K562 (cell line): ENCODE results near the gene BAIAP2. TPM values are rescaled to one million over a fixed set of nuclear protein-coding genes. Genes with fewer than 3 reads are reported as not detected.
A peak's percentile ranks its signal among the peaks of the same experiment; 100 is the strongest.

Experiments
- ATAC-seq: fragments of 200-7000 bp; cut with Tn5 transposase; 3 replicates; pipeline ENCODE4 v1.9.1; 2020; ENCODE audit warnings: moderate library complexity
- BruUV-seq: library from RNA; stranded (reverse); fragments of 400-500 nt; replicated peaks from 2 replicates; lab custom pipeline; 2021; lab: Mats Ljungman, UMichigan
- CTCF ChIA-PET: fragments of 300-600 bp; formaldehyde crosslinking; extraction: SDS; loops from one replicate; lab custom pipeline; 2021; ENCODE audit warnings: low intra/inter-chr PET ratio; lab: Yijun Ruan, JAX
- POLR2A ChIA-PET: fragments of 300-600, 350-650 bp; sonication (Branson Sonifier 250); formaldehyde crosslinking; extraction: SDS; loops from one replicate; lab custom pipeline; 2021; ENCODE audit warnings: antibody characterized with exemption, inconsistent platforms; lab: Yijun Ruan, JAX
- DNase-seq, 4 experiments: peaks; one replicate each; pipeline versions ENCODE4 v3.0.0 to v3.0.0-alpha.2; 2011 to 2018; ENCODE audit warnings: low spot score in 3 of 4, mixed read lengths in 3 of 4; ENCODE audit errors: extremely low read depth in 1 of 4
- FAIRE-seq: peaks from 2 replicates; lab custom pipeline; 2011; peaks lifted over from hg19 to GRCh38; lab: Jason Lieb, UNC
- H2AFZ ChIP-seq: 2 replicates; pipeline ENCODE4 v1.6.0; 2011; ENCODE audit warnings: low read depth, low read length, control low read depth, inconsistent platforms
- H3K27ac ChIP-seq: fragments of 200-600 bp; 3 replicates; pipeline ENCODE4 v1.8.0; 2011; ENCODE audit warnings: low read depth, mild to moderate bottlenecking, control low read depth, inconsistent platforms, low read length, moderate library complexity, mixed read lengths; ENCODE audit errors: extremely low read depth
- H3K27me3 ChIP-seq, 2 experiments: fragments of 300-600 bp in 1 of 2; 2 replicates in 1 of 2; 3 replicates in 1 of 2; pipeline versions ENCODE4 v1.6.0 to v1.8.0; 2011; ENCODE audit warnings: inconsistent platforms in 2 of 2, low read length in 2 of 2, mild to moderate bottlenecking in 1 of 2, mixed read lengths in 1 of 2, moderate library complexity in 1 of 2; ENCODE audit not compliant: control insufficient read depth in 2 of 2, insufficient read depth in 2 of 2
- H3K36me3 ChIP-seq: fragments of 300-600 bp; 3 replicates; pipeline ENCODE4 v1.8.0; 2011; ENCODE audit warnings: mild to moderate bottlenecking, low read length, inconsistent platforms; ENCODE audit not compliant: control insufficient read depth, insufficient read depth
- H3K4me1 ChIP-seq, 2 experiments: fragments of 200-600 bp in 1 of 2; replicated peaks in 1 of 2; 2 replicates in 1 of 2; 3 replicates in 1 of 2; pipeline versions ENCODE4 v1.5.1 to v1.8.0; 2011; ENCODE audit warnings: inconsistent platforms in 2 of 2, low read length in 2 of 2, mild to moderate bottlenecking in 1 of 2, mixed read lengths in 1 of 2, moderate library complexity in 1 of 2; ENCODE audit not compliant: control insufficient read depth in 2 of 2, insufficient read depth in 2 of 2
- H3K4me2 ChIP-seq: 2 replicates; pipeline ENCODE4 v1.6.1; 2011; ENCODE audit warnings: low read length, control low read depth, inconsistent platforms, mixed read lengths; ENCODE audit not compliant: insufficient read depth
- H3K4me3 ChIP-seq: fragments of 200-600 bp; sonication (generic), shearing (Covaris generic); 2 replicates; pipeline ENCODE4 v1.5.1; 2016; ENCODE audit warnings: control low read depth, inconsistent platforms
- H3K79me2 ChIP-seq: fragments of 200-600 bp; 3 replicates; pipeline ENCODE4 v1.8.0; 2011; ENCODE audit warnings: low read length, inconsistent platforms; ENCODE audit not compliant: control insufficient read depth, insufficient read depth
- H3K9ac ChIP-seq, 2 experiments: 2 replicates each; pipeline versions ENCODE4 v1.6.0 to v1.6.1; 2011; ENCODE audit warnings: low read depth in 2 of 2, low read length in 2 of 2, control low read depth in 1 of 2, inconsistent platforms in 1 of 2, mild to moderate bottlenecking in 1 of 2, mixed read lengths in 1 of 2; ENCODE audit not compliant: insufficient read depth in 1 of 2
- H3K9me1 ChIP-seq: one replicate; pipeline ENCODE4 v1.6.0; 2011; ENCODE audit warnings: inconsistent platforms, mild to moderate bottlenecking, low read length, moderate library complexity; ENCODE audit not compliant: control insufficient read depth, insufficient read depth
- H3K9me3 ChIP-seq: replicated peaks from 2 replicates; pipeline ENCODE4 v1.5.1; 2011; ENCODE audit warnings: low read depth, low read length, inconsistent platforms; ENCODE audit not compliant: control insufficient read depth, insufficient read depth
- H4K20me1 ChIP-seq: replicated peaks from 2 replicates; pipeline ENCODE4 v1.6.1; 2011; ENCODE audit warnings: low read length, inconsistent platforms, mixed read lengths; ENCODE audit not compliant: control insufficient read depth, insufficient read depth
- ATF4 ChIP-seq: fragments of 450-650 bp; formaldehyde crosslinking; IDR thresholded peaks from 2 replicates; pipeline ENCODE4 v1.4.0; 2022; ENCODE audit warnings: mild to moderate bottlenecking, moderate library complexity
- BMI1 ChIP-seq: fragments of 150-350 bp; IDR thresholded peaks from 2 replicates; pipeline ENCODE4 v1.6.1; 2014; ENCODE audit warnings: low read length
- EGR1 ChIP-seq: fragments of 450-650 bp; conservative IDR thresholded peaks from 2 replicates; pipeline ENCODE4 v1.6.1; 2017; ENCODE audit warnings: mild to moderate bottlenecking
- ESRRA ChIP-seq: fragments of 450-650 bp; IDR thresholded peaks from 2 replicates; pipeline ENCODE4 v1.6.1; 2014; ENCODE audit warnings: low read depth, mild to moderate bottlenecking, moderate library complexity, borderline replicate concordance
- FOXJ3 ChIP-seq: sonication (generic); formaldehyde crosslinking; IDR thresholded peaks from 2 replicates; pipeline ENCODE4 v1.4.0; 2020; ENCODE audit warnings: mild to moderate bottlenecking, missing genetic modification reagents
- KLF1 ChIP-seq: fragments of 450-650 bp; IDR thresholded peaks from 2 replicates; pipeline ENCODE4 v1.6.1; 2016; ENCODE audit warnings: missing genetic modification characterization, missing compliant biosample characterization
- MYNN ChIP-seq, 2 experiments: sonication (generic); formaldehyde crosslinking in 1 of 2; IDR thresholded peaks; 2 replicates each; pipeline versions ENCODE4 v1.5.0 to v1.6.1; 2016 to 2020; ENCODE audit warnings: antibody characterized with exemption in 1 of 2, missing genetic modification reagents in 1 of 2
- NFE2 ChIP-seq: IDR thresholded peaks from 2 replicates; pipeline ENCODE4 v1.6.1; 2014; ENCODE audit warnings: antibody characterized with exemption, low read depth
- RAD21 ChIP-seq, 2 experiments: fragments of 250-450 bp in 1 of 2; fragments of 450-650 bp in 1 of 2; sonication (Bioruptor Pico) in 1 of 2; formaldehyde crosslinking in 1 of 2; IDR thresholded peaks in 1 of 2; conservative IDR thresholded peaks in 1 of 2; 2 replicates each; pipeline versions ENCODE4 v1.4.0 to v1.8.0; 2020 to 2022; ENCODE audit warnings: mild to moderate bottlenecking in 2 of 2, moderate library complexity in 1 of 2
- WGBS: fragments of 100-300 bp; shearing (Covaris generic); methylation state at CpG from one replicate; pipeline ENCODE4 v1.1.6; 2016; ENCODE audit warnings: low coverage, mixed read lengths; ENCODE audit not compliant: insufficient coverage; ENCODE audit errors: missing lambda C conversion rate; 5-methylcytosine and 5-hydroxymethylcytosine counted together
- in situ Hi-C: fragments of 300-500 bp; cut with MboI; formaldehyde crosslinking; loops from 4 replicates; pipeline ENCODE4 v1.15.0; 2018; ENCODE audit warnings: inconsistent platforms, mixed read lengths
- intact Hi-C: fragments of 100-400 bp; cut with micrococcal nuclease; formaldehyde crosslinking; loops from 2 replicates; pipeline ENCODE4 v1.14.2; 2022
- polyA plus RNA-seq, 8 experiments: library from polyadenylated mRNA; depleted of rRNA in 4 of 8; stranded (reverse) in 5 of 8; unstranded in 3 of 8; fragments of >200 nt; fragmentation: Nextera tagmentation in 2 of 8; fragmentation: Illumina TruSeq in 1 of 8; extraction: Ambion mirVana in 2 of 8; extraction: Trizol in 1 of 8; gene quantifications; 2 replicates each; pipeline versions ENCODE4 v1.2.1 to v1.2.3, GENCODE V29; 2011 to 2014; ENCODE audit warnings: inconsistent platforms in 1 of 8, missing spikeins in 1 of 8
- total RNA-seq, 7 experiments: library from RNA; depleted of rRNA in 6 of 7; stranded (reverse); fragments of >200 nt in 6 of 7; fragmentation: Illumina TruSeq in 2 of 7; extraction: Trizol in 2 of 7; gene quantifications; 2 replicates each; pipeline versions ENCODE4 v1.2.1 to v1.2.3, GENCODE V29; 2011 to 2021; ENCODE audit warnings: low replicate concordance in 1 of 7

The BAIAP2 gene
- total and polyA plus RNA-seq, 9 of the 15 experiments (the other 6 are each of a cell fraction or from before 2014, with no cell fraction given), result 2.3 to 51.6 (median 18.4) TPM

- TF ChIP-seq FOXJ3 (no peak), ATF4 (CRISPR knock-in tag) (no peak), ESRRA (no peak), RAD21 (CRISPR knock-in tag; conservative IDR thresholded peaks at IDR 0.05 in 1 of 2, IDR thresholded peaks at IDR 0.05 in 1 of 2) (no peak)
Measured at GRCh38 chr17:81039096-81039495, 4.1 kb downstream of the BAIAP2 start (continued).

- peaks cover 43% of the 10 kb centered on the region; the same call in 2 of the 3 replicates for H3K36me3 ChIP-seq
- peaks cover 96% of the 10 kb centered on the region for H3K79me2 ChIP-seq
- no peaks in the 10 kb centered on the region for H3K9me3 ChIP-seq
- no TSS peak for BruUV-seq
- POLR2A ChIA-PET, result no interaction called here
- intact Hi-C loops, result loop anchor here (5.0 kb wide), 1 partner anchor 57 kb away; no protein-coding TSS in a partner anchor
- peak overlapping the region; percentile 23; the same call in 1 of the 2 replicates for H3K4me2 ChIP-seq
- 44% methylated on average over 25 of the region's 28 CpGs for WGBS
- peak overlapping the region in 1 of 2 experiments; percentile 62; a peak in 2 of 4 replicates for H3K9ac ChIP-seq
- H3K9me1 ChIP-seq, result peaks cover 15% of the 10 kb centered on the region
- ATAC-seq (peak; percentile 42), DNase-seq (peak in 3 of 4 experiments; percentile 20 to 59 (median 42))
- no peak overlapping the region for H2AFZ ChIP-seq
- no peaks in the 10 kb centered on the region for H3K27me3 ChIP-seq
- TF ChIP-seq KLF1 (tag) (0 out of 2 replicates have a peak, but pooled peaks have one; percentile 20), EGR1 (peak; percentile 72), BMI1 (no peak), NFE2 (peak; percentile 53; the same call in 1 of the 2 replicates), MYNN (IDR thresholded peaks at IDR 0.05) (peak; percentile 57; the same call in 1 of the 2 replicates), MYNN (CRISPR knock-in tag; IDR thresholded peaks at IDR 0.05) (no peak)
- TF ChIP-seq, all 486 proteins: peak for 4
- FAIRE-seq, result no peak
- in situ Hi-C loops, result no loop called here
- Histone ChIP-seq H3K27ac (no peak overlapping the region; the same call in 2 of the 3 replicates), H3K4me1 (peaks cover 20 to 83% of the 10 kb centered on the region in 2 experiments), H3K4me3 (no peak overlapping the region; the same call in 1 of the 2 replicates), H4K20me1 (peaks cover 50% of the 10 kb centered on the region)
- CTCF ChIA-PET, result interaction anchor here (1.6 kb wide), 1 partner anchor 61 kb away, joined by 5 read pairs; no protein-coding TSS in a partner anchor
Measured at GRCh38 chr17:81039854-81040758, 5.2 kb downstream of the BAIAP2 start.
